Thymus (tissue), 11 donors: Measurements from ENCODE around the gene SLC6A18. TPM values are rescaled to one million over a fixed set of nuclear protein-coding genes. Genes with fewer than 3 reads are reported as not detected.

Experiments
- DNase-seq, 9 donors: peaks; one replicate each; pipeline ENCODE4 v3.0.0-alpha.2; 2013; ENCODE audit warnings: low spot score in 9 of 9, low read depth in 6 of 9, missing footprints in 1 of 9
- H3K27ac ChIP-seq, 2 donors: one replicate each; pipeline ENCODE4 v1.5.1; 2013; ENCODE audit warnings: control low read depth in 1 of 2, low read depth in 1 of 2, low read length in 1 of 2, mild to moderate bottlenecking in 1 of 2, moderate library complexity in 1 of 2
- H3K27me3 ChIP-seq, 2 donors: one replicate each; pipeline ENCODE4 v1.5.1; 2013; ENCODE audit warnings: low read length in 1 of 2; ENCODE audit not compliant: control insufficient read depth in 2 of 2, insufficient read depth in 1 of 2
- H3K36me3 ChIP-seq, 2 donors: one replicate each; pipeline ENCODE4 v1.5.1; 2013; ENCODE audit warnings: low read length in 1 of 2, mild to moderate bottlenecking in 1 of 2, moderate library complexity in 1 of 2; ENCODE audit not compliant: control insufficient read depth in 2 of 2, insufficient read depth in 2 of 2
- H3K4me1 ChIP-seq, 2 donors: one replicate each; pipeline ENCODE4 v1.5.1; 2013; ENCODE audit warnings: low read length in 2 of 2; ENCODE audit not compliant: control insufficient read depth in 2 of 2, insufficient read depth in 2 of 2
- H3K4me3 ChIP-seq, 2 donors: one replicate each; pipeline ENCODE4 v1.5.1; 2013; ENCODE audit warnings: low read length in 2 of 2, control low read depth in 1 of 2, mild to moderate bottlenecking in 1 of 2
- H3K9me3 ChIP-seq, 2 donors: one replicate each; pipeline ENCODE4 v1.5.1; 2013; ENCODE audit warnings: low read length in 1 of 2, mild to moderate bottlenecking in 1 of 2; ENCODE audit not compliant: control insufficient read depth in 2 of 2, insufficient read depth in 1 of 2
- WGBS: extraction: QIAGEN DNeasy Blood & Tissue Kit; methylation state at CpG from one replicate; pipeline ENCODE4 v1.1.7; 2013; 5-methylcytosine and 5-hydroxymethylcytosine counted together
- polyA plus RNA-seq: library from polyadenylated mRNA; stranded (reverse); fragments of 200-250 nt; gene quantifications from one replicate; pipeline ENCODE4 v1.2.3, GENCODE V29; 2013
- total RNA-seq: library from RNA; stranded (reverse); fragments of 120-200 nt; gene quantifications from one replicate; pipeline ENCODE4 v1.2.4, GENCODE V29; 2013
- donor health status: healthy.

SLC6A18 gene
- total and polyA plus RNA-seq, 2 donors = 0.05 TPM; not detected in 1

GRCh38 chr5:1212271-1212670 lies 12.9 kb upstream of the SLC6A18 start:
- no peak for DNase-seq
- 96% methylated on average over 20 of the region's 20 CpGs for WGBS
- H3K4me3 ChIP-seq = no peak overlapping the region
- no peaks in the 10 kb centered on the region for H3K36me3 ChIP-seq
- no peak overlapping the region for H3K27ac ChIP-seq
- peaks cover 1 to 14% of the 10 kb centered on the region in 2 donors for H3K9me3 ChIP-seq
- peaks cover 0 to under 1% of the 10 kb centered on the region in 2 donors for H3K4me1 ChIP-seq
- peaks cover 0 to 9% of the 10 kb centered on the region in 2 donors for H3K27me3 ChIP-seq

DNA sequence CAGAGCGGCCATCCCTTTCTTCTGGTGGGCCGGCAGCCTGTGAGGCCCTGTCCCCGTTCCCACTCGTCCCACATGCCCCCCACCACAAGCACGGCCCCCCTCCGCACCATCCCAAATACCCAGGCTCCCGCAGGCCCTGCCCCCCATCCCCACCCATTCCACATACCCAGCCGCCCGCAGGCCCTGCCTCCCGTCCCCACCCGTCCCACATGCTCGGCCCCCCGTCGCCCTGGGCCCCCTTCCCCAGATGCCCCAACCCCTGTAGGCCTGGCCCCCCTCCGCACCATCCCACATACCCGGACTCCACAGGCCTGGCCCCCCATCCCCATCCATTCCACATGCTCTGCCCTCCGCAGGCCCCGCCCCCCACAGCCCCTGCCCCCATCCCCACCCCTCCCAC lies 12.3 kb upstream of the SLC6A18 start:
- 98% methylated on average over 18 of the region's 18 CpGs for WGBS
- Histone ChIP-seq H3K9me3 (peaks cover 1 to 14% of the 10 kb centered on the region in 2 donors), H3K27ac (no peak overlapping the region), H3K36me3 (no peaks in the 10 kb centered on the region), H3K4me3 (no peak overlapping the region), H3K4me1 (peaks cover 6% of the 10 kb centered on the region in 2 donors), H3K27me3 (peaks cover 0 to 8% of the 10 kb centered on the region in 2 donors)
- no peak for DNase-seq

DNA sequence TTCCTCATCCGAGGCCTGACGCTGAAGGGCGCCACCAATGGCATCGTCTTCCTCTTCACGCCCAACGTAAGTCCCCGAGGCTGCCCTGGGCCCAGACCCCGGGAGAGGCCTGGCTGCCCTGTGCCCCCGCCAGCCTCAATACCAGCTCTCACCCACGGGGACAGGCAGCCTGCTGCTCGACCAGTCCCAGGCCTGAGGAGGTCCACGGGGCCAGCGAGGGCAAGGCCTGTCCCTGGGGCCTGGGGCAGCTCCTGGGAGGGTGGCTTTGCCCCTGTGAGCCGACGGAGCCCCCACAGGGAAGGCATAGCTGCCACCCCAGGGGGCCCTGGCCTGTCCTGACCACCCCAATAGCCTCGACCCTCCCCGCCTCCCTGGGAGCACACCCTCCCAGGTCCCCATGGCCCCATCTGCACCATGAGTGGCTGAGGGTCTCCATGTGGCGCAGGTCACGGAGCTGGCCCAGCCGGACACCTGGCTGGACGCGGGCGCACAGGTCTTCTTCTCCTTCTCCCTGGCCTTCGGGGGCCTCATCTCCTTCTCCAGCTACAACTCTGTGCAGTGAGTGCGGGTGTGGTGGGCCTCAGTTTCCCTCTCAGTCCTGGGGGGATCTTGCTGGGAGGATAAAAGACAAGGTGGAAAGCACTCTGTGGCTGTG lies 11.5 kb upstream of the SLC6A18 start:
- no peak overlapping the region for H3K4me3 ChIP-seq
- H3K36me3 ChIP-seq = no peaks in the 10 kb centered on the region
- H3K27ac ChIP-seq = no peak overlapping the region
- peaks cover 1 to 14% of the 10 kb centered on the region in 2 donors for H3K9me3 ChIP-seq
- H3K4me1 ChIP-seq = peaks cover 8 to 12% of the 10 kb centered on the region in 2 donors
- H3K27me3 ChIP-seq = peaks cover 0 to 4% of the 10 kb centered on the region in 2 donors
- DNase-seq = no peak
- WGBS = 94% methylated on average over 25 of the region's 25 CpGs

GRCh38 chr5:1214163-1214935 lies 10.8 kb upstream of the SLC6A18 start:
- Histone ChIP-seq H3K9me3 (peaks cover 1 to 14% of the 10 kb centered on the region in 2 donors), H3K27me3 (peaks cover 0 to 2% of the 10 kb centered on the region in 2 donors), H3K4me3 (no peak overlapping the region), H3K4me1 (peaks cover 8 to 12% of the 10 kb centered on the region in 2 donors), H3K36me3 (no peaks in the 10 kb centered on the region), H3K27ac (no peak overlapping the region)
- no peak for DNase-seq
- WGBS = 84% methylated on average over 22 of the region's 22 CpGs

DNA sequence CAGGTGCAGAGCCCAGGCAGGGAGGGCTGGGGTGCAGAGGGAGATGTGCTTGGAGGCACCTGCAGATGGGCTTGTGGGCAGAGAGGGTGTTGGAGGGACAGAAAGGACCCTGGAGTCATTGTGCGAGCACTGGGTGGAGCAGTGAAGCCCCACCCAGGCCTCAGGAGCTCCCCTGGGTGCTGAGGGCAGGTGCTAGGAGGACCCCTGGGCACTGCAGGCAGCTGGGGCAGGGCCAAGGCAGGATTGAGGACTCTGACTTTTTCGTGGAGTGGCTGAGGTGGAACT lies 10.3 kb upstream of the SLC6A18 start:
- Histone ChIP-seq H3K9me3 (peaks cover 1 to 14% of the 10 kb centered on the region in 2 donors), H3K36me3 (no peaks in the 10 kb centered on the region), H3K27ac (no peak overlapping the region), H3K4me1 (peaks cover 8 to 12% of the 10 kb centered on the region in 2 donors), H3K27me3 (peaks cover 0 to 2% of the 10 kb centered on the region in 2 donors), H3K4me3 (no peak overlapping the region)
- 56% methylated on average over 2 of the region's 2 CpGs for WGBS
- DNase-seq = no peak

DNA sequence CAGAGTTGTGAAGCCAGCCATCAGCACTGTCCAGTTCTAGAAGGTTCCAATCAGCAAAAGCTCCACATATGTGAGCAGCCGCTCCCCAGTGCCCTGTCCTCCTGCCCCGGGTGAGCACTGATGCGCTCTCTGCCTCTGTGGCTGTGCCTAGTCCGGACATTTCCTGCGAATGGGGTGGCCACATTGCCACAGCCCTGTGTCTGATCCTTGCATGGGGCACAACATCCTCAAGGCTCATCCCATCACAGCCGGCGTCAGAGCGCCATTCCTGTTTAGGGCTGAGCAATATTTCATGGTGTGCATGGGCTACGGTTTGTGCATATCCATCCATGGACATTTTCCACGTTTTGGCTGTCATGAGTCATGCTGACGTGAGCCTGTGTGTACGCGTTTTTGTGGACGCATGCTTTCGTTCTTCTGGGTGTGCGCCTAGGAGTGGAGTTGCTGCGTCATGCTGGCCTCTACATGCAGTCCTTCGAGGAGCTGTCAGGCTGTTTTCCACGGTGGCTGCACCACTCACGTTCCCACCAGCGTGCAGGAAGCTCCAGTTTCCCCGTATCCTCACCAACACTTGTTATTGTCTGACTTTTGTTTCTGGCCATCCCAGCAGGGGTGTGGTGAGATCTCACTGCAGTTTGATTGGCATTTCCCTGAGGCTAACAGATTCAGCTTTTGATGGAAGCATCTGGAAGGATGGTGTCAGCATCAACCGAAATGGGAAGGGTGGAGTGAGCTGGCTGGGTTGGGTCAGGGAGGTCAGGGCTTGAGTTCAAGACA lies 9.7 kb upstream of the SLC6A18 start:
- peaks cover 0 to 2% of the 10 kb centered on the region in 2 donors for H3K27me3 ChIP-seq

DNA sequence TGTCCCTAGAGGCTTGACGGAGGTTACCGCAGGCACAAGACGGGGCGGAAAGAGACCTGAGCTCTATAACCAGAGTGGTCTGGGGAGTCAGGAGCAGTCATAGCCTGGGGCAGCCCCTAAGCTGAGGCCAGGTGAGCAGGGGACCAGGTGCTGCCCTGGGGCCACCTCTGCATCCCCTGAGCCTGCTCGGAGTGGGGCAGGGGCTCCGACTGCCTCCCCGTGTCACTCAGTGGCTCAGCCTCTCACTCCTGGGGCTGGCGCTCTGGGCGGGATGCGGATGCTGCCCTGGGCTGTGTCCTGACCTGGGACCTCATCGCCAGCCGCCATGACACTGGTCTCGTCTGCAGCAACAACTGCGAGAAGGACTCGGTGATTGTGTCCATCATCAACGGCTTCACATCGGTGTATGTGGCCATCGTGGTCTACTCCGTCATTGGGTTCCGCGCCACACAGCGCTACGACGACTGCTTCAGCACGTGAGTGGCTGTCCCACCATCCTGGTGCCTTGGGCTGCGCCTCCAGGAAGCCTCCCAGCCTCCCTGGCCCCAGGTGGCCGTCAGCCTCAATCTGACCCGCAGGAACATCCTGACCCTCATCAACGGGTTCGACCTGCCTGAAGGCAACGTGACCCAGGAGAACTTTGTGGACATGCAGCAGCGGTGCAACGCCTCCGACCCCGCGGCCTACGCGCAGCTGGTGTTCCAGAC lies 8.8 kb upstream of the SLC6A18 start:
- Histone ChIP-seq H3K9me3 (peaks cover 1 to 14% of the 10 kb centered on the region in 2 donors), H3K27ac (no peak overlapping the region), H3K4me1 (peaks cover 8 to 12% of the 10 kb centered on the region in 2 donors), H3K27me3 (peaks cover 0 to 2% of the 10 kb centered on the region in 2 donors), H3K36me3 (no peaks in the 10 kb centered on the region), H3K4me3 (no peak overlapping the region)
- 98% methylated on average over 38 of the region's 38 CpGs for WGBS
- DNase-seq = no peak

More for the DNA sequence above, 9.7 kb upstream of the SLC6A18 start:
- Histone ChIP-seq H3K36me3 (no peaks in the 10 kb centered on the region), H3K9me3 (peaks cover 1 to 14% of the 10 kb centered on the region in 2 donors), H3K27ac (no peak overlapping the region), H3K4me3 (no peak overlapping the region), H3K4me1 (peaks cover 8 to 12% of the 10 kb centered on the region in 2 donors)
- 96% methylated on average over 23 of the region's 23 CpGs for WGBS
- DNase-seq = no peak

- WGBS = 94% methylated on average over 18 of the region's 18 CpGs
Observed at GRCh38 chr5:1216918-1217295, 8.3 kb upstream of the SLC6A18 start.

More at GRCh38 chr5:1216918-1217295, 8.3 kb upstream of the SLC6A18 start:
- no peak overlapping the region for H3K4me3 ChIP-seq
- peaks cover 8 to 12% of the 10 kb centered on the region in 2 donors for H3K4me1 ChIP-seq
- peaks cover 1 to 14% of the 10 kb centered on the region in 2 donors for H3K9me3 ChIP-seq
- no peak for DNase-seq
- no peak overlapping the region for H3K27ac ChIP-seq
- H3K27me3 ChIP-seq = peaks cover 0 to 2% of the 10 kb centered on the region in 2 donors
- no peaks in the 10 kb centered on the region for H3K36me3 ChIP-seq
